H9 (cell line): ENCODE results near the gene OPN4. TPM values are rescaled to one million over a fixed set of nuclear protein-coding genes. Genes with fewer than 3 reads are reported as not detected.

Experiments used
- DNase-seq: peaks from one replicate; pipeline ENCODE4 v3.0.0-alpha.2; 2017
- H2AFZ ChIP-seq: one replicate; pipeline ENCODE4 v1.6.1; 2013; ENCODE audit warnings: mild to moderate bottlenecking, low read length, control low read depth, moderate library complexity
- H2AK5ac ChIP-seq: 2 replicates; pipeline ENCODE4 v1.6.1; 2013; ENCODE audit warnings: low read length, control low read depth, mixed read lengths; ENCODE audit not compliant: insufficient read length
- H2BK120ac ChIP-seq: one replicate; pipeline ENCODE4 v1.6.1; 2013; ENCODE audit warnings: low read depth, mild to moderate bottlenecking, low read length, control low read depth, inconsistent platforms; ENCODE audit not compliant: poor library complexity, severe bottlenecking
- H2BK12ac ChIP-seq: 2 replicates; pipeline ENCODE4 v1.6.1; 2013; ENCODE audit warnings: low read length, control low read depth, mixed read lengths, low read depth; ENCODE audit not compliant: insufficient read length
- H2BK15ac ChIP-seq: 2 replicates; pipeline ENCODE4 v1.6.1; 2013; ENCODE audit warnings: low read depth, low read length, control low read depth
- H2BK20ac ChIP-seq: one replicate; pipeline ENCODE4 v1.6.1; 2013; ENCODE audit warnings: low read depth, mild to moderate bottlenecking, low read length, control low read depth, inconsistent platforms; ENCODE audit not compliant: poor library complexity, severe bottlenecking
- H2BK5ac ChIP-seq: 2 replicates; pipeline ENCODE4 v1.6.1; 2013; ENCODE audit warnings: low read length, control low read depth, mixed read lengths; ENCODE audit not compliant: insufficient read length
- H3K14ac ChIP-seq: 2 replicates; pipeline ENCODE4 v1.6.1; 2013; ENCODE audit warnings: low read length, control low read depth; ENCODE audit not compliant: insufficient read depth
- H3K18ac ChIP-seq: 2 replicates; pipeline ENCODE4 v1.6.1; 2013; ENCODE audit warnings: low read depth, mild to moderate bottlenecking, mixed read lengths, low read length, control low read depth; ENCODE audit not compliant: insufficient read length
- H3K23ac ChIP-seq: 2 replicates; pipeline ENCODE4 v1.6.1; 2013; ENCODE audit warnings: low read length, control low read depth, mixed read lengths, low read depth; ENCODE audit not compliant: insufficient read length
- H3K23me2 ChIP-seq: 2 replicates; pipeline ENCODE4 v1.6.1; 2013; ENCODE audit warnings: low read depth, mild to moderate bottlenecking, mixed read lengths, low read length, control low read depth; ENCODE audit not compliant: insufficient read length, poor library complexity, severe bottlenecking
- H3K27ac ChIP-seq: 2 replicates; pipeline ENCODE4 v1.5.1; 2013; ENCODE audit warnings: low read length, control low read depth, mixed read lengths, low read depth; ENCODE audit not compliant: insufficient read length
- H3K27me3 ChIP-seq: 2 replicates; pipeline ENCODE4 v1.6.1; 2013; ENCODE audit warnings: low read length, control low read depth, inconsistent platforms; ENCODE audit not compliant: insufficient read depth
- H3K4ac ChIP-seq: 2 replicates; pipeline ENCODE4 v1.6.1; 2013; ENCODE audit warnings: low read depth, mild to moderate bottlenecking, control low read depth, inconsistent platforms, low read length, moderate library complexity
- H3K4me1 ChIP-seq: 2 replicates; pipeline ENCODE4 v1.6.1; 2013; ENCODE audit warnings: low read length, control low read depth, inconsistent platforms; ENCODE audit not compliant: insufficient read depth
- H3K4me2 ChIP-seq: 2 replicates; pipeline ENCODE4 v1.6.1; 2013; ENCODE audit warnings: low read length, control low read depth, mixed read lengths; ENCODE audit not compliant: insufficient read length, insufficient read depth
- H3K56ac ChIP-seq: 2 replicates; pipeline ENCODE4 v1.6.1; 2013; ENCODE audit warnings: low read depth, mild to moderate bottlenecking, mixed read lengths, low read length, control low read depth; ENCODE audit not compliant: insufficient read length
- H3K79me1 ChIP-seq: 2 replicates; pipeline ENCODE4 v1.6.1; 2013; ENCODE audit warnings: low read depth, mild to moderate bottlenecking, moderate library complexity, low read length, control low read depth, inconsistent platforms; ENCODE audit not compliant: insufficient read depth, poor library complexity, severe bottlenecking
- H3K79me2 ChIP-seq: 2 replicates; pipeline ENCODE4 v1.6.1; 2013; ENCODE audit warnings: low read length, control low read depth, inconsistent platforms; ENCODE audit not compliant: insufficient read depth
- H3K9ac ChIP-seq: 2 replicates; pipeline ENCODE4 v1.6.1; 2013; ENCODE audit warnings: low read length, control low read depth, mixed read lengths; ENCODE audit not compliant: insufficient read length; ENCODE audit errors: extremely low read depth
- H3K9me3 ChIP-seq: one replicate; pipeline ENCODE4 v1.6.1; 2013; ENCODE audit warnings: low read depth, low read length, inconsistent platforms; ENCODE audit not compliant: control insufficient read depth
- H3T11ph ChIP-seq: one replicate; pipeline ENCODE4 v1.6.1; 2013; ENCODE audit warnings: mild to moderate bottlenecking, low read length, control low read depth, inconsistent platforms
- H4K20me1 ChIP-seq: one replicate; pipeline ENCODE4 v1.6.1; 2013; ENCODE audit not compliant: control insufficient read depth, insufficient read length, insufficient read depth
- H4K5ac ChIP-seq: 2 replicates; pipeline ENCODE4 v1.6.1; 2013; ENCODE audit warnings: low read depth, mild to moderate bottlenecking, mixed read lengths, low read length, control low read depth; ENCODE audit not compliant: insufficient read length
- H4K8ac ChIP-seq: replicated peaks from 2 replicates; pipeline ENCODE4 v1.6.1; 2013; ENCODE audit warnings: low read length, control low read depth, mixed read lengths, low read depth; ENCODE audit not compliant: insufficient read length
- H4K91ac ChIP-seq: 2 replicates; pipeline ENCODE4 v1.6.1; 2013; ENCODE audit warnings: low read depth, mild to moderate bottlenecking, moderate library complexity, mixed read lengths, low read length, control low read depth; ENCODE audit not compliant: insufficient read length
- H3K27ac Mint-ChIP-seq, 3 experiments: 2 replicates in 2 of 3; 3 replicates in 1 of 3; pipeline ENCODE4 v1.8.0; 2020 to 2021; ENCODE audit warnings: mixed read lengths in 3 of 3, mild to moderate bottlenecking in 1 of 3, moderate library complexity in 1 of 3
- H3K27me3 Mint-ChIP-seq: 2 replicates; pipeline ENCODE4 v1.8.0; 2021; ENCODE audit warnings: low read depth, mild to moderate bottlenecking, moderate library complexity, mixed read lengths
- H3K36me3 Mint-ChIP-seq, 3 experiments: 2 replicates in 2 of 3; 3 replicates in 1 of 3; pipeline ENCODE4 v1.8.0; 2020 to 2021; ENCODE audit warnings: low read depth in 3 of 3, mixed read lengths in 3 of 3; ENCODE audit not compliant: insufficient read depth in 1 of 3
- H3K4me1 Mint-ChIP-seq, 2 experiments: 2 replicates each; pipeline ENCODE4 v1.8.0; 2020; ENCODE audit warnings: mixed read lengths in 2 of 2
- H3K4me3 Mint-ChIP-seq, 2 experiments: 2 replicates in 1 of 2; 3 replicates in 1 of 2; pipeline ENCODE4 v1.8.0; 2020 to 2021; ENCODE audit warnings: mild to moderate bottlenecking in 2 of 2, mixed read lengths in 2 of 2, moderate library complexity in 1 of 2
- H3K9me3 Mint-ChIP-seq, 2 experiments: 2 replicates in 1 of 2; 3 replicates in 1 of 2; pipeline ENCODE4 v1.8.0; 2020; ENCODE audit warnings: mild to moderate bottlenecking in 2 of 2, mixed read lengths in 2 of 2, moderate library complexity in 1 of 2
- WGBS: extraction: QIAGEN DNeasy Blood & Tissue Kit; methylation state at CpG from one replicate; pipeline ENCODE4 v1.1.7; 2013; ENCODE audit warnings: missing lambda C conversion rate, low lambda C conversion rate, mixed read lengths; ENCODE audit not compliant: insufficient read length; ENCODE audit errors: extremely low coverage; 5-methylcytosine and 5-hydroxymethylcytosine counted together
- total RNA-seq: library from RNA; stranded (reverse); gene quantifications from 2 replicates; pipeline ENCODE4 v1.2.1, GENCODE V29; 2021
- TF ChIP-seq, protein P1 (sequence below): fragments of 200-600 bp; sonication (generic); conservative IDR thresholded peaks from 3 replicates; pipeline ENCODE4 v1.8.0; 2021; ENCODE audit warnings: antibody characterized with exemption, mild to moderate bottlenecking

Gene OPN4
- total RNA-seq, 1 experiment from 2014 or later = not detected

DNA sequence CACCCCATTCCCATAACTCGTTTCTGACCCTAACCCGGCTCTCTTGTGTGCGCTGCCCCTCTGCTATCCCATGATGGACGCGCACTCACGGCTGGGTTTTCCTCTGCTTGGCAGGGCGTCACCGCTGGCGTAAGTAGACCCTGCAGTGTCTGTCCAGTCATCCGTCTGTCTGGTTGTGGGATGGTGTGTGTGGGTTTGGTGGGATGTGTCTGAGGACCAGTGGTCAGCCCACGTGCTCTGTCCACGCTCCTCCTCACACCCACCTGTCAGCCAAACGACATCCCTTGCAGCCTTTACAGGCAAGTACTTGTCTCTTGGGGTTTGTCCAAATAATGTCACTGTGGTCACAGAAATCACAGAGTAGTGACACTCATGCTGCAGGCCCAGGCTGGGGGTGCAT is 34.8 kb downstream of the OPN4 start:
- peaks cover 37 to 44% of the 10 kb centered on the region in 2 experiments for H3K4me1 Mint-ChIP-seq
- Histone ChIP-seq H3K4me2 (no peak overlapping the region), H2BK120ac (no peak overlapping the region), H2BK20ac (no peak overlapping the region), H2BK12ac (no peak overlapping the region), H3K79me1 (no peaks in the 10 kb centered on the region), H4K8ac (no peak overlapping the region), H2AFZ (no peak overlapping the region), H3K18ac (no peak overlapping the region), H4K91ac (no peak overlapping the region), H3T11ph (no peak overlapping the region), H3K79me2 (no peaks in the 10 kb centered on the region), H3K4ac (no peak overlapping the region), H2BK15ac (no peak overlapping the region), H3K27me3 (no peaks in the 10 kb centered on the region), H3K14ac (no peak overlapping the region), H3K23ac (no peak overlapping the region), H4K20me1 (no peaks in the 10 kb centered on the region), H3K4me1 (peaks cover 3% of the 10 kb centered on the region; the same call in 1 of the 2 replicates), H4K5ac (no peak overlapping the region), H2BK5ac (no peak overlapping the region), H3K9me3 (no peaks in the 10 kb centered on the region), H3K56ac (no peak overlapping the region), H3K27ac (no peak overlapping the region), H3K9ac (no peak overlapping the region), H3K23me2 (no peaks in the 10 kb centered on the region), H2AK5ac (no peak overlapping the region)
- H3K27me3 Mint-ChIP-seq = peaks cover 3% of the 10 kb centered on the region
- no peak for DNase-seq
- TF ChIP-seq, protein P1, sequence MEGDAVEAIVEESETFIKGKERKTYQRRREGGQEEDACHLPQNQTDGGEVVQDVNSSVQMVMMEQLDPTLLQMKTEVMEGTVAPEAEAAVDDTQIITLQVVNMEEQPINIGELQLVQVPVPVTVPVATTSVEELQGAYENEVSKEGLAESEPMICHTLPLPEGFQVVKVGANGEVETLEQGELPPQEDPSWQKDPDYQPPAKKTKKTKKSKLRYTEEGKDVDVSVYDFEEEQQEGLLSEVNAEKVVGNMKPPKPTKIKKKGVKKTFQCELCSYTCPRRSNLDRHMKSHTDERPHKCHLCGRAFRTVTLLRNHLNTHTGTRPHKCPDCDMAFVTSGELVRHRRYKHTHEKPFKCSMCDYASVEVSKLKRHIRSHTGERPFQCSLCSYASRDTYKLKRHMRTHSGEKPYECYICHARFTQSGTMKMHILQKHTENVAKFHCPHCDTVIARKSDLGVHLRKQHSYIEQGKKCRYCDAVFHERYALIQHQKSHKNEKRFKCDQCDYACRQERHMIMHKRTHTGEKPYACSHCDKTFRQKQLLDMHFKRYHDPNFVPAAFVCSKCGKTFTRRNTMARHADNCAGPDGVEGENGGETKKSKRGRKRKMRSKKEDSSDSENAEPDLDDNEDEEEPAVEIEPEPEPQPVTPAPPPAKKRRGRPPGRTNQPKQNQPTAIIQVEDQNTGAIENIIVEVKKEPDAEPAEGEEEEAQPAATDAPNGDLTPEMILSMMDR = no peak
- WGBS = no CpG with 5 or more reads among the region's 13 CpGs
- no peak overlapping the region for H3K27ac Mint-ChIP-seq
- no peaks in the 10 kb centered on the region for H3K36me3 Mint-ChIP-seq
- H3K4me3 Mint-ChIP-seq = no peak overlapping the region
- no peaks in the 10 kb centered on the region for H3K9me3 Mint-ChIP-seq
